Keratinocyte (primary cell): Measurements from ENCODE around the gene CELF2. TPM values are rescaled to one million over a fixed set of nuclear protein-coding genes. Genes with fewer than 3 reads are reported as not detected.

Source experiments
- DNase-seq: peaks from one replicate; pipeline ENCODE4 v3.0.0-alpha.2; 2011; ENCODE audit warnings: low read depth, missing footprints, low spot score
- FAIRE-seq: peaks from 2 replicates; lab custom pipeline; 2011; peaks lifted over from hg19 to GRCh38; lab: Jason Lieb, UNC
- H2AFZ ChIP-seq: 2 replicates; pipeline ENCODE4 v1.6.0; 2012; ENCODE audit warnings: low read length, control low read depth, inconsistent platforms; ENCODE audit not compliant: control insufficient read depth
- H3K27ac ChIP-seq: 2 replicates; pipeline ENCODE4 v1.5.1; 2011; ENCODE audit warnings: low read length; ENCODE audit not compliant: control insufficient read depth, insufficient read depth
- H3K27me3 ChIP-seq: 3 replicates; pipeline ENCODE4 v1.6.0; 2011; ENCODE audit warnings: low read length; ENCODE audit not compliant: control insufficient read depth, insufficient read depth; ENCODE audit errors: extremely low read depth
- H3K36me3 ChIP-seq, 2 experiments: 2 replicates in 1 of 2; 3 replicates in 1 of 2; pipeline ENCODE4 v1.5.1; 2011; ENCODE audit warnings: low read length in 2 of 2, mild to moderate bottlenecking in 1 of 2; ENCODE audit not compliant: control insufficient read depth in 2 of 2, insufficient read depth in 2 of 2; ENCODE audit errors: extremely low read depth in 1 of 2
- H3K4me1 ChIP-seq: 3 replicates; pipeline ENCODE4 v1.5.1; 2011; ENCODE audit warnings: low read length; ENCODE audit not compliant: control insufficient read depth, insufficient read depth; ENCODE audit errors: extremely low read depth
- H3K4me2 ChIP-seq: 3 replicates; pipeline ENCODE4 v1.6.0; 2011; ENCODE audit warnings: low read depth, low read length; ENCODE audit not compliant: control insufficient read depth, insufficient read depth; ENCODE audit errors: extremely low read depth
- H3K4me3 ChIP-seq, 3 experiments: fragments of 200-600 bp in 1 of 3; sonication (generic) in 1 of 3; 2 replicates in 2 of 3; 3 replicates in 1 of 3; pipeline ENCODE4 v1.5.1; 2011 to 2016; ENCODE audit warnings: low read length in 3 of 3, mild to moderate bottlenecking in 3 of 3, control low read depth in 2 of 3, inconsistent platforms in 1 of 3, low read depth in 1 of 3, mixed read lengths in 1 of 3, mixed run types in 1 of 3, moderate library complexity in 1 of 3; ENCODE audit not compliant: control insufficient read depth in 2 of 3, insufficient read depth in 2 of 3; ENCODE audit errors: extremely low read depth in 1 of 3
- H3K79me2 ChIP-seq: 2 replicates; pipeline ENCODE4 v1.6.0; 2012; ENCODE audit warnings: low read length; ENCODE audit not compliant: control insufficient read depth, insufficient read depth
- H3K9ac ChIP-seq: 3 replicates; pipeline ENCODE4 v1.6.0; 2011; ENCODE audit warnings: low read length; ENCODE audit not compliant: control insufficient read depth, insufficient read depth; ENCODE audit errors: extremely low read depth
- H3K9me1 ChIP-seq: 3 replicates; pipeline ENCODE4 v1.6.0; 2011; ENCODE audit warnings: low read length; ENCODE audit not compliant: control insufficient read depth, insufficient read depth; ENCODE audit errors: extremely low read depth
- H3K9me3 ChIP-seq: 2 replicates; pipeline ENCODE4 v1.5.1; 2012; ENCODE audit warnings: low read depth, low read length; ENCODE audit not compliant: control insufficient read depth
- H4K20me1 ChIP-seq: 3 replicates; pipeline ENCODE4 v1.6.0; 2011; ENCODE audit warnings: low read length; ENCODE audit not compliant: control insufficient read depth, insufficient read depth; ENCODE audit errors: extremely low read depth
- EZH2 ChIP-seq: IDR thresholded peaks from one replicate; pipeline ENCODE4 v1.6.1; 2012; ENCODE audit warnings: inconsistent platforms, mild to moderate bottlenecking, low read length, moderate library complexity
- dilution Hi-C: fragments of 300-500 bp; cut with MboI; formaldehyde crosslinking; loops from one replicate; pipeline ENCODE4 v1.7.0; 2020; ENCODE audit warnings: low sequenced_read_pairs; ENCODE audit not compliant: extremely low pct_ligation_motif_present
- polyA plus RNA-seq, 5 experiments: library from polyadenylated mRNA; depleted of rRNA in 3 of 5; stranded (reverse) in 3 of 5; stranded (forward) in 1 of 5; unstranded in 1 of 5; fragments of >200 nt; gene quantifications; 1 replicate in 1 of 5; 2 replicates in 3 of 5; 3 replicates in 1 of 5; pipeline versions ENCODE4 v1.2.1 to v1.2.3, GENCODE V29; 2011 to 2012; ENCODE audit warnings: missing spikeins in 2 of 5, low read depth in 1 of 5, low replicate concordance in 1 of 5
- TF ChIP-seq, protein P1 (sequence below), 3 experiments: IDR thresholded peaks in 1 of 3; conservative IDR thresholded peaks in 1 of 3; optimal IDR thresholded peaks in 1 of 3; 2 replicates in 2 of 3; 3 replicates in 1 of 3; pipeline versions ENCODE3 to v1.5.1; 2011; ENCODE audit warnings: low read length in 3 of 3, mild to moderate bottlenecking in 3 of 3, moderate library complexity in 2 of 3, control low read depth in 1 of 3, inconsistent platforms in 1 of 3; ENCODE audit not compliant: insufficient read depth in 2 of 3; ENCODE audit errors: extremely low read depth in 1 of 3

Gene CELF2
- polyA plus RNA-seq, 1 donor (not counting 4 experiments of a cell fraction or from before 2014, with no cell fraction given): 9.8 TPM

DNA sequence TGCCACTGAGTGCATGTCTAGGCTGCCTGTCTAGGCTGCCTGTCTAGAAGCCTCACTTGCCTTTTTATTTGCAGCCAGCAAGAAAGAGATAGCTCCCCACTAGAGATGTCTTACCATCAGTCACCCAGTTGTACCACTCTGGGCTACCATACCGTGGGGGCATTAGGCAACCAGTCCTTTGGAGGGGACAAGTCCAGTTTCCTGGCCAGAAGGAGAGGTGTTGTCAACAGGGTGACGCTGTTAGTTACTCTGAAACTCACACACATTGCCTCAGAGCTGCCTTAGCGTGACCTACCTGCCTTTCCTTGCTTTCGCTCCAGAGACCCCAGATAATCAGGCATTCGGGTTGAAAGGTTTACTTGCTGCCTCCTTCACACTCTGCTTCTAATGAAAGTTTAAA lies 155.4 kb downstream of the CELF2 start:
- FAIRE-seq (no peak), DNase-seq (no peak)
- no peak overlapping the region for H3K27ac ChIP-seq
- H4K20me1 ChIP-seq: no peaks in the 10 kb centered on the region
- no peak overlapping the region for H3K9ac ChIP-seq
- no peak overlapping the region for H3K4me3 ChIP-seq
- dilution Hi-C loops: no loop called here
- TF ChIP-seq, protein P1, sequence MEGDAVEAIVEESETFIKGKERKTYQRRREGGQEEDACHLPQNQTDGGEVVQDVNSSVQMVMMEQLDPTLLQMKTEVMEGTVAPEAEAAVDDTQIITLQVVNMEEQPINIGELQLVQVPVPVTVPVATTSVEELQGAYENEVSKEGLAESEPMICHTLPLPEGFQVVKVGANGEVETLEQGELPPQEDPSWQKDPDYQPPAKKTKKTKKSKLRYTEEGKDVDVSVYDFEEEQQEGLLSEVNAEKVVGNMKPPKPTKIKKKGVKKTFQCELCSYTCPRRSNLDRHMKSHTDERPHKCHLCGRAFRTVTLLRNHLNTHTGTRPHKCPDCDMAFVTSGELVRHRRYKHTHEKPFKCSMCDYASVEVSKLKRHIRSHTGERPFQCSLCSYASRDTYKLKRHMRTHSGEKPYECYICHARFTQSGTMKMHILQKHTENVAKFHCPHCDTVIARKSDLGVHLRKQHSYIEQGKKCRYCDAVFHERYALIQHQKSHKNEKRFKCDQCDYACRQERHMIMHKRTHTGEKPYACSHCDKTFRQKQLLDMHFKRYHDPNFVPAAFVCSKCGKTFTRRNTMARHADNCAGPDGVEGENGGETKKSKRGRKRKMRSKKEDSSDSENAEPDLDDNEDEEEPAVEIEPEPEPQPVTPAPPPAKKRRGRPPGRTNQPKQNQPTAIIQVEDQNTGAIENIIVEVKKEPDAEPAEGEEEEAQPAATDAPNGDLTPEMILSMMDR (optimal IDR thresholded peaks at IDR 0.05 in 1 of 3, IDR thresholded peaks at IDR 0.05 in 1 of 3, conservative IDR thresholded peaks at IDR 0.05 in 1 of 3; ENCODE audit: extremely low read depth in 1 of 3, insufficient read depth in 2 of 3, low read length in 3 of 3): no peak
- TF ChIP-seq EZH2: no peak
- H3K9me1 ChIP-seq: no peaks in the 10 kb centered on the region
- H3K27me3 ChIP-seq: no peaks in the 10 kb centered on the region
- H3K9me3 ChIP-seq: no peaks in the 10 kb centered on the region
- H3K79me2 ChIP-seq: no peaks in the 10 kb centered on the region
- no peak overlapping the region for H3K4me2 ChIP-seq
- H3K4me1 ChIP-seq: no peaks in the 10 kb centered on the region
- no peaks in the 10 kb centered on the region for H3K36me3 ChIP-seq
- H2AFZ ChIP-seq: no peak overlapping the region

DNA sequence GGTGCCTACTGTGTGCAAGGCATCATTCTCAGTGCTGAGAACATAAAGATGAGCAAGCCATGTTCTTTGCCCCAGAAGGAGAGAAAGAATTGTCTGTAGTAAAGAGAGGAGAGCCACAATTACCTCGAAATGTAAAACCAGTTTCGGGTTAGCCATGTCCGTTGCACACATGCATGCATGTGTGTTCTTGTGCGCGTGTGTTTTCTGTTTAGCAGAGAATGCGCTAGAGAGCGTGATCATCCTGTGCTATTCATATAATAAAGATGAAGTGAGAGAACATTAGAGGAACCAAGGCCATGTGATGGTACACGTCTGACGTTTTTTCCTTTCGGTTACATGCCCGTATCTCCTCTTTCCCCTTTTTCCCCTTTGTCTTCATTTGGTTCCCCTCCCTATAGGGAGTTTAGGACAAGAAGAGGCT lies 158.2 kb downstream of the CELF2 start:
- no peak for FAIRE-seq
- TF ChIP-seq, protein P1 (optimal IDR thresholded peaks at IDR 0.05 in 1 of 3, IDR thresholded peaks at IDR 0.05 in 1 of 3, conservative IDR thresholded peaks at IDR 0.05 in 1 of 3; ENCODE audit: extremely low read depth in 1 of 3, insufficient read depth in 2 of 3, low read length in 3 of 3): no peak
- TF ChIP-seq EZH2: no peak
- Histone ChIP-seq H3K9me3 (no peaks in the 10 kb centered on the region), H3K79me2 (no peaks in the 10 kb centered on the region), H3K27ac (no peak overlapping the region), H3K4me3 (no peak overlapping the region), H3K4me2 (no peak overlapping the region), H3K36me3 (no peaks in the 10 kb centered on the region), H3K9ac (no peak overlapping the region), H3K4me1 (no peaks in the 10 kb centered on the region), H3K9me1 (no peaks in the 10 kb centered on the region), H3K27me3 (no peaks in the 10 kb centered on the region), H4K20me1 (no peaks in the 10 kb centered on the region), H2AFZ (no peak overlapping the region)
- DNase-seq: no peak
- dilution Hi-C loops: no loop called here
